ENCODE results near the gene LACTBL1.
"Not testable (repeated sequence)": the region's sequence is repeated elsewhere in the genome, so short reads cannot be mapped to it uniquely, and the experiment has no call there.

LACTBL1 gene

GRCh38 chr1:23018661-23019093 lies 46.0 kb upstream of the LACTBL1 start:
- Histone ChIP-seq H3K27ac (no peak overlapping the region), H3K4me1 (ENCODE audit: control insufficient read depth in 1 of 2, insufficient read depth in 1 of 2, low read depth in 1 of 2, low read length in 1 of 2) (peaks cover 17 to 30% of the 10 kb centered on the region in 2 experiments), H3K4me3 (ENCODE audit: low read depth in 1 of 2, low read length in 1 of 2) (peak overlapping the region; percentile 67 to 72), H3K36me3 (no peaks in the 10 kb centered on the region), H3K9me3 (no peaks in the 10 kb centered on the region), H3K27me3 (peaks cover 14% of the 10 kb centered on the region)
- no peak for TF ChIP-seq CTCF (IDR thresholded peaks at IDR 0.05)

GRCh38 chr1:23013657-23014056 lies 41.0 kb upstream of the LACTBL1 start:
- Histone ChIP-seq H3K27ac (no peak overlapping the region), H3K27me3 (peaks cover 47% of the 10 kb centered on the region), H3K4me1 (ENCODE audit: control insufficient read depth in 1 of 2, insufficient read depth in 1 of 2, low read depth in 1 of 2, low read length in 1 of 2) (peaks cover 12 to 24% of the 10 kb centered on the region in 2 experiments), H3K9me3 (no peaks in the 10 kb centered on the region), H3K4me3 (ENCODE audit: low read depth in 1 of 2, low read length in 1 of 2) (no peak overlapping the region), H3K36me3 (no peaks in the 10 kb centered on the region)
- no peak for TF ChIP-seq CTCF (IDR thresholded peaks at IDR 0.05)

- peaks cover 47% of the 10 kb centered on the region for H3K27me3 ChIP-seq
- H3K4me3 ChIP-seq (ENCODE audit: low read depth in 1 of 2, low read length in 1 of 2); H3K9me3 ChIP-seq; H3K4me1 ChIP-seq (ENCODE audit: control insufficient read depth in 1 of 2, insufficient read depth in 1 of 2, low read depth in 1 of 2, low read length in 1 of 2); H3K27ac ChIP-seq; H3K36me3 ChIP-seq: not testable (repeated sequence)
Measured at GRCh38 chr1:23010025-23010424, 37.4 kb upstream of the LACTBL1 start.

GRCh38 chr1:23008901-23009300 lies 36.2 kb upstream of the LACTBL1 start:
- Histone ChIP-seq H3K9me3 (no peaks in the 10 kb centered on the region), H3K27me3 (peaks cover 57% of the 10 kb centered on the region), H3K4me1 (ENCODE audit: control insufficient read depth in 1 of 2, insufficient read depth in 1 of 2, low read depth in 1 of 2, low read length in 1 of 2) (peaks cover 6% of the 10 kb centered on the region in 2 experiments), H3K36me3 (no peaks in the 10 kb centered on the region), H3K27ac (no peak overlapping the region), H3K4me3 (ENCODE audit: low read depth in 1 of 2, low read length in 1 of 2) (no peak overlapping the region)
- TF ChIP-seq CTCF (IDR thresholded peaks at IDR 0.05) = no peak

- no peak overlapping the region for H3K4me3 ChIP-seq (ENCODE audit: low read depth in 1 of 2, low read length in 1 of 2)
- TF ChIP-seq CTCF (IDR thresholded peaks at IDR 0.05) = no peak
- peaks cover 64% of the 10 kb centered on the region for H3K27me3 ChIP-seq
- H3K9me3 ChIP-seq = no peaks in the 10 kb centered on the region
- no peak overlapping the region for H3K27ac ChIP-seq
- H3K36me3 ChIP-seq = no peaks in the 10 kb centered on the region
- H3K4me1 ChIP-seq (ENCODE audit: control insufficient read depth in 1 of 2, insufficient read depth in 1 of 2, low read depth in 1 of 2, low read length in 1 of 2) = no peaks in the 10 kb centered on the region
Measured at GRCh38 chr1:23007106-23007505, 34.4 kb upstream of the LACTBL1 start.

- H3K4me3 ChIP-seq (ENCODE audit: low read depth in 1 of 2, low read length in 1 of 2); H3K36me3 ChIP-seq; H3K27ac ChIP-seq; H3K4me1 ChIP-seq (ENCODE audit: control insufficient read depth in 1 of 2, insufficient read depth in 1 of 2, low read depth in 1 of 2, low read length in 1 of 2); H3K9me3 ChIP-seq: not testable (repeated sequence)
- H3K27me3 ChIP-seq = peaks cover 50% of the 10 kb centered on the region
Measured at GRCh38 chr1:23004769-23005168, 32.1 kb upstream of the LACTBL1 start.

GRCh38 chr1:23004112-23004511 lies 31.4 kb upstream of the LACTBL1 start:
- H3K4me3 ChIP-seq (ENCODE audit: low read depth in 1 of 2, low read length in 1 of 2) = no peak overlapping the region
- H3K27me3 ChIP-seq = peaks cover 43% of the 10 kb centered on the region
- H3K4me1 ChIP-seq (ENCODE audit: control insufficient read depth in 1 of 2, insufficient read depth in 1 of 2, low read depth in 1 of 2, low read length in 1 of 2) = no peaks in the 10 kb centered on the region
- no peaks in the 10 kb centered on the region for H3K36me3 ChIP-seq
- H3K27ac ChIP-seq = no peak overlapping the region
- no peak for TF ChIP-seq CTCF (IDR thresholded peaks at IDR 0.05)
- no peaks in the 10 kb centered on the region for H3K9me3 ChIP-seq

- not testable (repeated sequence) for H3K27ac ChIP-seq; H3K9me3 ChIP-seq; H3K4me1 ChIP-seq (ENCODE audit: control insufficient read depth in 1 of 2, insufficient read depth in 1 of 2, low read depth in 1 of 2, low read length in 1 of 2); H3K36me3 ChIP-seq; H3K4me3 ChIP-seq (ENCODE audit: low read depth in 1 of 2, low read length in 1 of 2)
- H3K27me3 ChIP-seq = peaks cover 43% of the 10 kb centered on the region
Measured at GRCh38 chr1:23002218-23002617, 29.6 kb upstream of the LACTBL1 start.

- not testable (repeated sequence) for H3K36me3 ChIP-seq; H3K4me3 ChIP-seq (ENCODE audit: low read depth in 1 of 2, low read length in 1 of 2); H3K4me1 ChIP-seq (ENCODE audit: control insufficient read depth in 1 of 2, insufficient read depth in 1 of 2, low read depth in 1 of 2, low read length in 1 of 2); H3K27ac ChIP-seq; H3K9me3 ChIP-seq
- H3K27me3 ChIP-seq = peaks cover 31% of the 10 kb centered on the region
Measured at GRCh38 chr1:23000133-23000532, 27.5 kb upstream of the LACTBL1 start.
